ENCODE results near the gene VPS9D1. TPM values are rescaled to one million over a fixed set of nuclear protein-coding genes. Genes with fewer than 3 reads are reported as not detected.

VPS9D1 gene
- total and polyA plus RNA-seq, 9 donors = 0.50 to 15.5 (median 9.7) TPM

DNA sequence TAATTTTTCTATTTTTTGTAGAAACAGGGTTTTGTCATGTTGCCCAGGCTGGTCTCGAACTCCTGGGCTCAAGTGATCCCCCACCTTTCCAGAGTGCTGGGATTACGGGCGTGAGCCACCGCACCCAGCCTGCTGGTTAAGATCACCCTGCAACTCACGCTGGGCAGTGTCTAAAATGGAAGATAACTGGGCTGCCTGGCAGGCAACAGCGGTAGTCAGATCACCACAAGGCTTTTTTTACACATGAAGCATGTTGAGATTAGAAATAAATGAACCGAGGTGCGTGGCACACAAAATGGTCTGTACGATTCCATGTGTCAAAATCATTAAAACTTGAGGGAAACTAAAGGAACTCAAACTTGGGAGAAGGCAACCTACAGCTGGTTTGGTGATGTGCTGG lies 27.4 kb upstream of the VPS9D1 start:
- H3K27me3 ChIP-seq = no peaks in the 10 kb centered on the region
- no peak for DNase-seq
- TF ChIP-seq, protein P1, sequence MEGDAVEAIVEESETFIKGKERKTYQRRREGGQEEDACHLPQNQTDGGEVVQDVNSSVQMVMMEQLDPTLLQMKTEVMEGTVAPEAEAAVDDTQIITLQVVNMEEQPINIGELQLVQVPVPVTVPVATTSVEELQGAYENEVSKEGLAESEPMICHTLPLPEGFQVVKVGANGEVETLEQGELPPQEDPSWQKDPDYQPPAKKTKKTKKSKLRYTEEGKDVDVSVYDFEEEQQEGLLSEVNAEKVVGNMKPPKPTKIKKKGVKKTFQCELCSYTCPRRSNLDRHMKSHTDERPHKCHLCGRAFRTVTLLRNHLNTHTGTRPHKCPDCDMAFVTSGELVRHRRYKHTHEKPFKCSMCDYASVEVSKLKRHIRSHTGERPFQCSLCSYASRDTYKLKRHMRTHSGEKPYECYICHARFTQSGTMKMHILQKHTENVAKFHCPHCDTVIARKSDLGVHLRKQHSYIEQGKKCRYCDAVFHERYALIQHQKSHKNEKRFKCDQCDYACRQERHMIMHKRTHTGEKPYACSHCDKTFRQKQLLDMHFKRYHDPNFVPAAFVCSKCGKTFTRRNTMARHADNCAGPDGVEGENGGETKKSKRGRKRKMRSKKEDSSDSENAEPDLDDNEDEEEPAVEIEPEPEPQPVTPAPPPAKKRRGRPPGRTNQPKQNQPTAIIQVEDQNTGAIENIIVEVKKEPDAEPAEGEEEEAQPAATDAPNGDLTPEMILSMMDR (IDR thresholded peaks at IDR 0.05) = no peak
- TF ChIP-seq POLR2A (IDR thresholded peaks at IDR 0.05) (no peak), EP300 (IDR thresholded peaks at IDR 0.05) (no peak)
- WGBS, 3 donors = 91 to 97% (median 93%) methylated on average over 9 of the region's 9 CpGs
- no peaks in the 10 kb centered on the region for H3K36me3 ChIP-seq
- H3K4me1 ChIP-seq (ENCODE audit: insufficient read depth) = peaks cover 5% of the 10 kb centered on the region
- H3K27ac ChIP-seq = no peak overlapping the region
- H3K4me3 ChIP-seq = no peak overlapping the region
- intact Hi-C loops (cut with DNase I) = no loop called here
- no peaks in the 10 kb centered on the region for H3K9me3 ChIP-seq

DNA sequence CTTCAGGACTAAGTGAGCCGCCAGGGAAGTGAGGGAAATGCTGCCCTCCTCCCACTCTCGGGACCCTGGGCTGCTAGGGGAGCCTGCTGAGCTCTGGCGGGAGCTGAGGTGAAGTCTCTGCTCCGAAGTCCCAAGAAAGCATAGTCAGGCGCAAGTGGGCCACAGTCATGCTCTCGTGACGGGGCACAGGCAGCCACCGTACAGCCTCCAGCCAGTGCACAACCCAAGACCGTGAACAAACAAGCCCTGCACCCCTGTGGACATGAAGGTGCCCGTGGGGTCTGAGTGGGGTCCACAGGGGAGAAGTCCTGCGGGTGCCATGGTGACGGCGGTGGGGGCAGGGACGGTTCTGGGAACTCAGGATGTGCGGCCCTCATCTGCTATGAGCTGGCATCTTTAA lies 25.3 kb upstream of the VPS9D1 start:
- no peak for DNase-seq
- H3K4me1 ChIP-seq (ENCODE audit: insufficient read depth) = peaks cover 5% of the 10 kb centered on the region
- no peaks in the 10 kb centered on the region for H3K36me3 ChIP-seq
- H3K4me3 ChIP-seq = no peak overlapping the region
- intact Hi-C loops (cut with DNase I) = no loop called here
- no peak overlapping the region for H3K27ac ChIP-seq
- WGBS, 3 donors = 86 to 94% (median 87%) methylated on average over 14 to 15 of the region's 15 CpGs
- no peaks in the 10 kb centered on the region for H3K9me3 ChIP-seq
- no peaks in the 10 kb centered on the region for H3K27me3 ChIP-seq
- no peak for TF ChIP-seq POLR2A (IDR thresholded peaks at IDR 0.05)
- TF ChIP-seq EP300 (IDR thresholded peaks at IDR 0.05) = no peak
- TF ChIP-seq, protein P1 (IDR thresholded peaks at IDR 0.05) = no peak

DNA sequence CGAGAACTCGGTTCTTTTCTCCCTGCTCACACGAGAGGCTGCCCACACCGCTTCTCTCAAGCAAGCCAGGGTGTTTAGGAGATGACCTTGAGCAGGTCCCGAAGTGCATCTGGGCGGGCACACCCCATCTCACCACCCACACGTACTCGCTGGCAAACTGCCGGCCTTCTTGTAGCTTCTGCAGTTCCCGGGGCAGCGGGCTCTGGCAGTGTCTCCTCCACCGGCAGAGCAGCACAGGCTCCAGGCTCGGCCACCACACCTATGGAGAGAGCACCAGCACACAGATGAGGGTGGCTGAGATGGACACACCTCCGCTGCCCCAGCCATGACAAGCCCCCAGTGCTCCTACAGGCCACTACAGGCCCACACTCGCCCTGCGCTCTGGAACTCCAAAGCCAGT lies 24.1 kb upstream of the VPS9D1 start:
- WGBS, 3 donors = 43 to 76% (median 51%) methylated on average over 16 of the region's 16 CpGs
- TF ChIP-seq, protein P1 (IDR thresholded peaks at IDR 0.05) = no peak
- TF ChIP-seq POLR2A (IDR thresholded peaks at IDR 0.05) (no peak), EP300 (IDR thresholded peaks at IDR 0.05) (no peak)
- Histone ChIP-seq H3K27ac (no peak overlapping the region), H3K27me3 (no peaks in the 10 kb centered on the region), H3K4me1 (ENCODE audit: insufficient read depth) (peaks cover 5% of the 10 kb centered on the region), H3K4me3 (no peak overlapping the region), H3K9me3 (no peaks in the 10 kb centered on the region), H3K36me3 (no peaks in the 10 kb centered on the region)
- peak; percentile 35 to 86 (median 68) for DNase-seq
- intact Hi-C loops (cut with DNase I) = no loop called here

DNA sequence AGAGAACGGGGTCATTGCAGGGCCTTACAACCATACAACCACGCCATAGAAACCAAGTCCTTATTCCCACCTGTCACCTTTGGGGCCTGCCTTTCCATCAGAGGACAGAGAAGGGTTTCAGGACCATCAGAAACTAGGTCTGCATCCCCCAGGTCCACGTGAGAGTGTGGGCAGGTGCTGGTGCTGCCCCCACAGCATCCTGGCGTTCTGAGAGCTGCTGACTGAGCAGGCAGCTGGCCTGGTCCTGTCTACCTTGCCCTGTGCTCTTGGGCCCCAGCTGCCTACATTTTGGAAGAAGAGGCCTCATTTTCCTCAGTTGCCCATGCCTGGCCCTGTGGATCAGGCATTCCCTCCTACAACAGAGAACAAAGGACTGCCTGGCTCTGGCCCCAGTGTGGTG lies 22.2 kb upstream of the VPS9D1 start:
- Histone ChIP-seq H3K9me3 (no peaks in the 10 kb centered on the region), H3K4me3 (no peak overlapping the region), H3K36me3 (no peaks in the 10 kb centered on the region), H3K27me3 (no peaks in the 10 kb centered on the region), H3K4me1 (ENCODE audit: insufficient read depth) (peaks cover 5% of the 10 kb centered on the region), H3K27ac (no peak overlapping the region)
- intact Hi-C loops (cut with DNase I) = no loop called here
- WGBS, 3 donors = 59 to 84% (median 66%) methylated on average over 4 of the region's 4 CpGs
- TF ChIP-seq, protein P1 (IDR thresholded peaks at IDR 0.05) = no peak
- TF ChIP-seq POLR2A (IDR thresholded peaks at IDR 0.05) (no peak), EP300 (IDR thresholded peaks at IDR 0.05) (no peak)
- no peak for DNase-seq

All from ovary (tissue), 9 donors.